Inferior parietal cortex (tissue), 1 donor: ENCODE data around the gene SLC15A1.
"Not testable (repeated sequence)": the region's sequence is repeated elsewhere in the genome, so short reads cannot be mapped to it uniquely, and the experiment has no call there.

Source experiments
- DNase-seq: peaks from one replicate; pipeline ENCODE4 v3.0.0-alpha.2; 2016; ENCODE audit errors: extremely low spot score

The SLC15A1 gene

GRCh38 chr13:98781470-98781869, 29.0 kb upstream of the SLC15A1 start:
- no peak for DNase-seq

DNA sequence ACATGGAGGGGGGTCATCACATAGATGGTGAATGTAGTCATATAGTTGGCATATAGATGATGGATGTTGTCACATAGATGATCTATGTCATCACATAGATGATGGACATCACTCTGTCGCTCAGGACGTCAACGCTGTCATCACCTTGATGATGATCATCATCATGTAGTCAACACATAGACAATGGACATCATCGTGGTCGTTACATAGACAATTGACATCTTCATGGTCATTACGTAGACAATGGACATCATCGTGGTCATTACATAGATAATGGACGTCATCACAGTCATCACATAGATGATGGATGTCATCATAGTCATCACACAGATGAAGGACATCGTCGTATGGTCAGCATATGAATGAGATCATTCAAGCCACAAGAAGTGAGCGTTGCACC, 28.6 kb upstream of the SLC15A1 start:
- DNase-seq = no peak

DNA sequence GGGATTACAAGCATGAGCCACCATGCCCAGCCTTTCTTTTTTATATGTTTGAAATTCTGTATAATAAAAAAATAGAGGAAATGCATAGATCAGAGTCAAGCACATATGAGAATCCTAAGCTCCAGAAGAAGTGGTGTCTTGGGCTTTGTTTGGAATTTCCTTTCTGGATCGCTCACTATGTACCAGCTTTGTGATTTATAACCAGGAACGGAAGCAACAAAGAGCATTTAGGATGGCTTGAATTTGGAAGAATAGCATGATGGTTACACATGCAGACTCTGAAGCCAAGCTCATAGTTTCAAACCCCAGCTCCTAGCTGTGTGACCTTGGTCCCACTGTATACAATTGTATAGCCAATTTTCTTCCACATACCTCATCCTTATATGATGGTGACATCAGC, 28.0 kb upstream of the SLC15A1 start:
- DNase-seq = no peak

DNA sequence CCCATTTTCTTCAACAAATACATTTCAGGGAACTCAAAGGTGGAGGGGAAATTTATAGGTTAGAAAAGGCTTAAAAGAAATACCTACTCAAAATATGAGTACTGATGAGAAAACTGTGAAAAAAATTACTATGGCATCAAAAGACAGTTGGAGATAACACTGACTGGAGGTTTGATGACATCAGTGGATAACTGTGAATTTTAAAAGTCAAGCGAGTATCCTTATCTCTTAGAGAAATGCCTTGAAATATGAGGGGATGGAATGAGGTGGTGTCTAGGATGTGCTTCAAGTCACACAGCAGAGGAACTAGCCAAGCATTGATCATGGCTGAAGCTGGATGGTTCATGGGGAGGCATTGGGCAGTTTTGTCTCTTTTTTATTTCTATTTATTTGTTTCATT, 27.2 kb upstream of the SLC15A1 start:
- no peak for DNase-seq

GRCh38 chr13:98778749-98779148, 26.3 kb upstream of the SLC15A1 start:
- no peak for DNase-seq

GRCh38 chr13:98776644-98777043, 24.2 kb upstream of the SLC15A1 start:
- DNase-seq = no peak

- DNase-seq = no peak
These were observed 23.5 kb upstream of the SLC15A1 start for GRCh38 chr13:98775844-98776598.

DNA sequence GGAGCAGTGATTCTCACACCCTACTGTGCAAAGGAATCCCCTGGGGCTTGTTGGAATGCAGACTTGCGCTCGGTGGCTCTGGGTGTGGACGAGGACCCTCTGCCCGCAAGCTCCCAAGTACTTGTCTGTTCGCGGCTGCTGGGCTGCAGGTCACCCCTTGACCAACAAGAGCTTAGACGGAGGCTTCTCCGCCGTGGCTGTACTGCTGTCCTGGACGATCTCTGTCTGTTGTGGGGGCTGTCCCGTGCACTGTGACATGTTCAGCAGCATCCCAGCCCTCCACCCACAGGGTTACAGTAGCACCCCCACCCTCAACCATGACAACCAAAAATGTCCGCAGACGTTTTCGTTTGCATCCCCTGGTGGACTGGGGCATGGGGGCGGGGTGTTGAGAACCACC, 22.9 kb upstream of the SLC15A1 start:
- no peak for DNase-seq

DNA sequence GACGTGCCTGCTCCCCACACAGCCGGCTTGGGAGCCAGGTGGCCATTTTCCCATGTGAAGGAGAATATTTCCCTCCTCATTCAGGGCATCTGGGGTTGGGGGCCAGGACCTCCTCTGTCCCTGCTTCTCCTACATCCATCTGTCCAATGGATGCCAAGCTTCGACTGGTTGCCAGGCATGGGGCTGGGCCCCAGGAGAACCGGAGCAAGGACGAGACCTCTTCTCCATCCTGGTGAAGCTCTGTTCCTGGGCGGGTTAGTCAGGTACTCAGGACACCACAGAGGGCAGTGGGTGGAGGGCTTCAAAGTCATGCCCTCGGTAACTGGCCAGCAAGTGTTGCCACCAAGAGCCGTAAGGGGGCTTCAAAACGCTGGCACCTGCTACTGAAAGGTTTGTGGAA, 22.3 kb upstream of the SLC15A1 start:
- DNase-seq = no peak

DNA sequence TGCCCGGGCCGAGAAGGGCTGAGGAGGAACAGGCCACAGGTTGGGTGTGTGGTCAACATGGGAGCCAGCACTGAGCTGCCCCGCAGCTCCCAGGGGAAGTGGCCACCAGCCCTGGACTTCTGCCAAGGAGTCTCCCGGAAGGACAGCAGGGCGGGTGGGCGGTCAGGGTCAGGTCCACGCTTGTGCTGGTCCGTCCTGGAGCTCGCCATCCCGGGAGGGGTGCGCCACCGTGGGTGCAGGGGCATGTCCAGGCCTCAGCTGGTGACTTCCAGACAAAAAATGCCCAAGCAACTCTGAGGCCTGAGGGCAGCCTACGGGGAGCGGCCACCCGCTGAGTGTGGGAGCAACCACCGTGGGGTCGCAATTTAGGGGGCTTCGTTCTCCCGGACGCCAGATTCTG, 21.4 kb upstream of the SLC15A1 start:
- no peak for DNase-seq

DNA sequence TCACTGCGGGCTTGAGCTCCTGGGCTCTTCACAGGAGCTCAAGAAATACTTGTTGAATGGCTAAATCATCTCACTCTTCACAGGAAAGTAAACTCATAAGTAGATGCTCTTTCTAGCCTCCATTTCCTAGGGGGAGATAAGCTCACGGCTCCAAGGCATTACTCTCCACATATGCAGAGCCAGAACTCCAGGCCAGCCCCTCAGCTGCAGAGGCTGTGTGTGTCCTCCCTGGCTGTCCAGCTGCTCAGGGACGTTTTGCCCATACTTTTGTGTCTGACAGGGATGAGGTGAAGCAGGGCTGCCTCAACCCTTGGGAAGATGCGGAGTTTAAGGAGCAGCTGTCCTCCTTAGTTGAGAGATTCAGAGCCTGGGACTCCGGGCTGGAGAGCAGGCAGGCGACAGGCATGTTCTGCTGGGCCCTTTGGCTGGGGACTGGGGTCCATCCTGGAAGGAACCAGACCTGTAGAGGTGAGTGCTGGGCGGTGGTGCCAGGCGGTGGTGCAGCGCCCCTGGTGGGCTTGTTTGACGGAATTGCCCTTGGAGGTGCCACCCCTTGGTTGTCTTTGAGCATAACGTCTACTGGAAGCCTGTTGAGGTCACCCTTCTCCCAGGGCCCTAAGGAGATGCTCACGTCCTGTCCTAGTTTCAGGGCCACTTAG, 20.5 kb upstream of the SLC15A1 start:
- DNase-seq = no peak

DNA sequence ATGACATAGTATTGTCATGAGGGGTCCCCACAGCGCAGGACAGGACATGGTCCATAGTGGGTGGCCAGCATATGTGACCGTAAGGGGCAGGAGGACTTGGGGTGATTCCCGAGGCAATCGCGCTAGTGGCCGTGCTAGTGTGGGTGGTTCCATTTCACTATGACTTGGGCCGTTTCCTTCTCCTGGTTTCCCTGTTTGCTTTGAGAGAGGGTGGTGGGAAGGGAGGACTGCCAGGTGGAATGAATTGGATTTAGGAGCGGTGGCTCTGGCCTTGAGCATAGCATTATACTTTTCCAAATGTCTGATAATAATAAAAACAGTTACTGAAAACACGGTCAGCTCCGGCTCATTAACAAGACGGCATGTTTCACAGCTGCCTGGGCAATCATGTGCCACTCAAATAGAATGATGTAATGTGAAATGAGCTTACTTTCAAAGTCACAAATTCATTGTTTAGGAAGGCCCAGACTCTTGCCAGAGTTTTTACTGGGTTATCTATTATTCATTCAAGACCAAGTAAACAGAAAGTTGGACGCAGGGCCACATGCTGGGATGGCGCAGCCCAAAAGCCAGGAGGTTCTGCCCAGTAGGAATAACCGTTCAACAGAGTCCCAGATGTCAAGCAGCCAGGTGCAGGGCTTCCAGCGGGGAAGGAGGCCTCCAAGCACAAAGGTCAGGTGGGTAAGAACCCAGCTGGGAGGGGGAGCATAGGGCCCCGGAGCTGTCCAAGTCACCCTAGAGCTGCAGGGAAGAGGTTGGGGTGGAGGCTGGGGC, 19.6 kb upstream of the SLC15A1 start:
- no peak for DNase-seq

DNA sequence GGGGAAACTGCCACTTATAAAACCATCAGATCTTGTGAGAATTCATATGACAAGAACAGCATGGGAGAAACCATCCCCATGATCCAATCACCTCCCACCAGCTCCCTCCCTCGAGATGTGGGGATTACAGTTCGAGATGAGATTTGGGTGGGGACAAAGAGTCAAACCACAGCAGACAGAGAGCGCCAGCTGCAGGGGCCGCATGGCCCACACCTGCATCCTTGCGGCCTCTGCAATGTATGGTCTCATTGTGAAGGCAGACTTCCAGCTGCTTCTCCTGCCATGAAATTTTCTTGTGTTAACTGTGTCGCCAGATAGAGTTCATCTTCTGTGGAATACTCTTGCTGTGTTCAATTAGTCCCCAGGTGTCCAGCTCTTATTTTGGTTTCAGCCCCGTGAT, 17.3 kb upstream of the SLC15A1 start:
- no peak for DNase-seq

- DNase-seq = no peak
These were observed 16.1 kb upstream of the SLC15A1 start for GRCh38 chr13:98768522-98768921.

- DNase-seq = no peak
These were observed 14.2 kb upstream of the SLC15A1 start for GRCh38 chr13:98766697-98767096.

GRCh38 chr13:98765996-98766519, 13.6 kb upstream of the SLC15A1 start:
- no peak for DNase-seq

- DNase-seq = no peak
These were observed 9.6 kb upstream of the SLC15A1 start for GRCh38 chr13:98761986-98762616.

DNA sequence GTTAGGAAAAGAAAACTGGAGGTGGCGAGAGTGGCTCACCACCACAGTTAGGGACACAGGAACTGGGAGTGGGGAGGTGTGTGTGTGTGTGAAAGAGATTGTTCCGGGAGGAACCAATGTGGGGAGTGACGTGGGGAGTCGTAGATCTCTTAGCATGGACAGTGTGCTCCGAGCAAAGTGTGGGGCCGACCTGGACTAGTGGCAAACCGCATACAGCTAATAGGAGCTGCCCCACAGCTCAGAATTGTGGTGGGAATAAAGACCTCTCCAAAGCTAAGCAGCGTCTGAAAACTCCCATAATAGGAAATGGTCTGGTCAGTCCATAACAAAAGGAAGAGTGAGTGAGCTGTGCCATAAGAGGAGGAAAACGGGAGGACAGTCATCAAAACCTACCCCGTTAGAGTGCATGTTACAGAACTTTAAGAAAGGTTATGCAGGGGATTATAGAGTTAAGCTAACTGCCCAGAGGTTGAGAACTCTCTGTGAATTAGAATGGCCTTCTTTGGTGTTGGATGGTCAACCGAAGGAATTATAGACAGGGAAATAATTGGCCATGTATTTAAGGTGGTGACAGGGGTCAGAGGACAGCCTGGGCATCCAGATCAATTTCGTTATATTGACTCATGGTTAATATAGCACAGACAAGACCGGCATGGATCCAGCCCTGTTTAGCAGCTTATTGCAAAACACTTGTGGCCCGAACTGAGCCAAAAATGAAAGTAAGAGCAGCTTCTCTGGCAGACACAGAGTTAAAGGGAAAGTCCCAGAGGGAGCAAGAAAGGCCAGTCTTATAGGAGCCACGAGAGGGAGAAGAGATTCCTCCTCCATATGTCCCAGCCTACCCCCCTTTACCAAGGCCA, 8.9 kb upstream of the SLC15A1 start:
- DNase-seq = no peak

DNA sequence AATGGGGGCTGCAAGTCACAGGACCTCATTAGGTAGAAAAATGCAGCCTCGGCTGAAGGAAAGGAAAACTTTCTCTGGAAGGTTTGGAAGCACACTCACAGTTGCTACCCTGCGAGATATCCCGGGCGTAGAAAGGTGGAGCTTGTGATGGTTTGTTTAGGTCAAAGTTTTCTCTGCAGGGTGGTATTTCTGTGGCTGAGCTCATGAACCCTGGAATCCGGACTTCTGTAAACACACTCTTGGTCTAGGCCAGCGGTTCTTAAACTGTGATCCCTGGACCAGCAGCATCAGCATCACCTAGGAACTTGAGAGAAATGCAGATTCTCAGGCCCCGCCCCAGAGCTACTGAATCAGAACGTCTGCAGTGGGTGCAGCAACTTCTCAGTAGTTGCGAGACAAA, 3.3 kb upstream of the SLC15A1 start:
- DNase-seq = no peak

GRCh38 chr13:98755116-98755515, 2.6 kb upstream of the SLC15A1 start:
- no peak for DNase-seq

GRCh38 chr13:98754468-98754867, 2.0 kb upstream of the SLC15A1 start:
- not testable (repeated sequence) for DNase-seq
